ENCODE measurements around the gene GRIA3. TPM values are rescaled to one million over a fixed set of nuclear protein-coding genes. Genes with fewer than 3 reads are reported as not detected.

GRIA3 gene
- total RNA-seq, 1 experiment from 2014 or later = not detected

GRCh38 chrX:123193101-123193500, 9.0 kb downstream of the GRIA3 start:
- no peaks in the 10 kb centered on the region for H4K20me1 ChIP-seq (ENCODE audit: insufficient read depth)
- TF ChIP-seq MAX (IDR thresholded peaks at IDR 0.05) = no peak
- TF ChIP-seq TCF7L2 (IDR thresholded peaks at IDR 0.05; ENCODE audit: borderline replicate concordance, extremely low read depth, insufficient read depth, insufficient read length) = no peak
- no peak for TF ChIP-seq FOSL1 (IDR thresholded peaks at IDR 0.05; ENCODE audit: low read depth)
- no peak for TF ChIP-seq ZNF274 (IDR thresholded peaks at IDR 0.05; ENCODE audit: low read depth, low read length)
- TF ChIP-seq ZBTB33 (IDR thresholded peaks at IDR 0.05; ENCODE audit: extremely low read depth, insufficient replicate concordance, low read length) = no peak
- TF ChIP-seq POLR2A (IDR thresholded peaks at IDR 0.05; ENCODE audit: borderline replicate concordance, extremely low read depth, insufficient read depth, insufficient read length) = no peak
- TF ChIP-seq YY1 (IDR thresholded peaks at IDR 0.05; ENCODE audit: extremely low read depth, insufficient replicate concordance, low read depth, low read length) = no peak
- TF ChIP-seq RAD21 (IDR thresholded peaks at IDR 0.05; ENCODE audit: low read depth) = no peak
- no peak for TF ChIP-seq SRF (IDR thresholded peaks at IDR 0.05; ENCODE audit: low read depth)
- TF ChIP-seq EZH2 (IDR thresholded peaks at IDR 0.05) = no peak
- TF ChIP-seq EZH2phosphoT487 (IDR thresholded peaks at IDR 0.05; ENCODE audit: borderline replicate concordance) = no peak
- no peak for TF ChIP-seq ZFX (IDR thresholded peaks at IDR 0.05)
- no peak for TF ChIP-seq JUND (IDR thresholded peaks at IDR 0.05)
- TF ChIP-seq REST (IDR thresholded peaks at IDR 0.05; ENCODE audit: low read depth) = no peak
- no peak for TF ChIP-seq CTCF (IDR thresholded peaks at IDR 0.05 in 2 of 3, conservative IDR thresholded peaks at IDR 0.05 in 1 of 3; ENCODE audit: borderline replicate concordance in 1 of 3, insufficient read depth in 1 of 3, low read depth in 2 of 3, low read length in 2 of 3)
- TF ChIP-seq EGR1 (IDR thresholded peaks at IDR 0.05; ENCODE audit: low read depth) = no peak
- no peak for TF ChIP-seq ELF1 (IDR thresholded peaks at IDR 0.05; ENCODE audit: borderline replicate concordance, low read depth)
- RAD21 ChIA-PET (ENCODE audit: low non-redundant PET in 1 of 2, low total read pairs in 2 of 2, uncharacterized antibody in 2 of 2, unreplicated experiment in 2 of 2) = no interaction called here
- H3K36me3 ChIP-seq (ENCODE audit: control insufficient read depth in 1 of 2, insufficient read depth in 2 of 2, low read length in 2 of 2) = no peaks in the 10 kb centered on the region
- no peaks in the 10 kb centered on the region for H3K4me1 ChIP-seq (ENCODE audit: control insufficient read depth in 1 of 2, insufficient read depth in 2 of 2, low read length in 2 of 2)
- H3K4me2 ChIP-seq (ENCODE audit: low read length) = no peak overlapping the region
- H3K9ac ChIP-seq (ENCODE audit: low read length) = no peak overlapping the region
- H3K4me3 ChIP-seq (replicated peaks in 1 of 2; ENCODE audit: low read depth in 1 of 2, low read length in 2 of 2) = no peak overlapping the region
- no peak overlapping the region for H3K27ac ChIP-seq (ENCODE audit: low read depth, low read length)
- POLR2A ChIA-PET = no interaction called here
- BruUV-seq (replicated peaks) = no TSS peak
- DNase-seq (ENCODE audit: low read depth, low spot score) (no peak), ATAC-seq (no peak)
- H2AFZ ChIP-seq (ENCODE audit: low read depth, low read length, poor library complexity, severe bottlenecking) = no peak overlapping the region
- no peaks in the 10 kb centered on the region for H3K27me3 ChIP-seq (ENCODE audit: insufficient read depth, low read length)
- intact Hi-C loops (cut with micrococcal nuclease) = no loop called here
- CTCF ChIA-PET = no interaction called here
- H3K9me3 ChIP-seq (ENCODE audit: control insufficient read depth in 1 of 2, insufficient read depth in 1 of 2, low read depth in 1 of 2, low read length in 2 of 2) = no peaks in the 10 kb centered on the region
- H3K79me2 ChIP-seq (ENCODE audit: insufficient read depth, low read length) = no peaks in the 10 kb centered on the region
- H3K9me2 ChIP-seq (ENCODE audit: insufficient read depth) = no peaks in the 10 kb centered on the region
